BLaER1 (cell line): ENCODE data around the gene KCNH4.
"Not testable (repeated sequence)": the region's sequence is repeated elsewhere in the genome, so short reads cannot be mapped to it uniquely, and the experiment has no call there.

Experiments
- H3K27ac ChIP-seq: shearing (Covaris generic); formaldehyde crosslinking; 2 replicates; pipeline ENCODE4 v1.8.1; 2022
- H3K27me3 ChIP-seq: shearing (Covaris generic); formaldehyde crosslinking; 2 replicates; pipeline ENCODE4 v1.8.1; 2022
- H3K36me3 ChIP-seq: shearing (Covaris generic); formaldehyde crosslinking; 2 replicates; pipeline ENCODE4 v1.8.1; 2022
- H3K4me1 ChIP-seq: shearing (Covaris generic); formaldehyde crosslinking; 2 replicates; pipeline ENCODE4 v1.8.1; 2022
- H3K4me2 ChIP-seq: shearing (Covaris generic); formaldehyde crosslinking; 2 replicates; pipeline ENCODE4 v1.8.1; 2022
- H3K4me3 ChIP-seq: shearing (Covaris generic); formaldehyde crosslinking; 2 replicates; pipeline ENCODE4 v1.8.1; 2022
- H3K9ac ChIP-seq: shearing (Covaris generic); formaldehyde crosslinking; 2 replicates; pipeline ENCODE4 v1.8.1; 2022
- H3K9me3 ChIP-seq: shearing (Covaris generic); formaldehyde crosslinking; 2 replicates; pipeline ENCODE4 v1.8.1; 2022
- H4K20me1 ChIP-seq: shearing (Covaris generic); formaldehyde crosslinking; 2 replicates; pipeline ENCODE4 v1.8.1; 2022
- Cebpa-rat ChIP-seq: shearing (Covaris generic); IDR thresholded peaks from 2 replicates; pipeline ENCODE4 v1.8.1; 2022

The KCNH4 gene

GRCh38 chr17:42180922-42181850 is at the start of gene KCNH4:
TSS of gene KCNH4 (minus strand) at chr17:42181142. CDS start at chr17:42180945, 197 bp downstream.
- Histone ChIP-seq H3K4me3 (peak within 1 kb of the TSS; percentile 62), H3K27me3 (peaks cover 67% of the 10 kb centered on the region), H3K27ac (no peak within 1 kb of the TSS), H4K20me1 (peaks cover 11% of the 10 kb centered on the region; the same call in 1 of the 2 replicates), H3K9me3 (no peaks in the 10 kb centered on the region), H3K36me3 (no peaks in the 10 kb centered on the region), H3K4me1 (peaks cover 38% of the 10 kb centered on the region), H3K9ac (no peak within 1 kb of the TSS; the same call in 1 of the 2 replicates), H3K4me2 (peak within 1 kb of the TSS; percentile 79)
- TF ChIP-seq Cebpa-rat = no peak

GRCh38 chr17:42230225-42230624 is 49.3 kb upstream of the KCNH4 start:
- Histone ChIP-seq H3K9me3 (no peaks in the 10 kb centered on the region), H3K27me3 (no peaks in the 10 kb centered on the region), H3K4me2 (no peak overlapping the region), H3K9ac (no peak overlapping the region), H3K27ac (no peak overlapping the region), H3K4me3 (no peak overlapping the region), H4K20me1 (peaks cover 39% of the 10 kb centered on the region; the same call in 1 of the 2 replicates), H3K4me1 (peaks cover 39% of the 10 kb centered on the region), H3K36me3 (peaks cover 45% of the 10 kb centered on the region)
- no peak for TF ChIP-seq Cebpa-rat

- Histone ChIP-seq H4K20me1 (peaks cover 46% of the 10 kb centered on the region; the same call in 1 of the 2 replicates), H3K27me3 (no peaks in the 10 kb centered on the region), H3K27ac (no peak overlapping the region), H3K36me3 (peaks cover 67% of the 10 kb centered on the region), H3K4me1 (peaks cover 18% of the 10 kb centered on the region; the same call in 1 of the 2 replicates), H3K4me3 (no peak overlapping the region), H3K9me3 (no peaks in the 10 kb centered on the region), H3K4me2 (no peak overlapping the region), H3K9ac (no peak overlapping the region)
- TF ChIP-seq Cebpa-rat = no peak
These were observed 47.1 kb upstream of the KCNH4 start for GRCh38 chr17:42227849-42228700.

DNA sequence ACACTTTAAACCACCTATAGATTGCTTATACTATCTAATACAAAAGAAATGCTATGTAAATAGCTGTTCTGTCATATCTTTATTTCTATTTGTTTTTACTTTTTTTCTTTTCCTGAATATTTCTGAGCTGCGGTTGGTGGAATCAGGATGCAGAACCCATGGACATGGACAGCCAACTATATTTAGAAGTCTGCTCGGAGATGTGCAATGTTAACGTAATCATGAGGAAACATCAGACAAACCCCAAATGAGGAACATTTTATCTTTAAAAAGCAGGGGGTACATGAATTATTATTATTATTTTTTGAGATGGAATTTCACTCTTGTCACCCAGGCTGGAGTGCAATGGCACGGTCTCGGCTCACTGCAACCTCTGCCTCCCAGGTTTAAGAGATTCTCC is 44.7 kb upstream of the KCNH4 start:
- Histone ChIP-seq H3K4me2 (no peak overlapping the region), H3K9me3 (no peaks in the 10 kb centered on the region), H3K4me3 (no peak overlapping the region), H3K27me3 (no peaks in the 10 kb centered on the region), H3K36me3 (peaks cover 83% of the 10 kb centered on the region), H3K27ac (no peak overlapping the region), H3K4me1 (peaks cover 13% of the 10 kb centered on the region; the same call in 1 of the 2 replicates), H3K9ac (no peak overlapping the region), H4K20me1 (peaks cover 40% of the 10 kb centered on the region; the same call in 1 of the 2 replicates)
- TF ChIP-seq Cebpa-rat = no peak

DNA sequence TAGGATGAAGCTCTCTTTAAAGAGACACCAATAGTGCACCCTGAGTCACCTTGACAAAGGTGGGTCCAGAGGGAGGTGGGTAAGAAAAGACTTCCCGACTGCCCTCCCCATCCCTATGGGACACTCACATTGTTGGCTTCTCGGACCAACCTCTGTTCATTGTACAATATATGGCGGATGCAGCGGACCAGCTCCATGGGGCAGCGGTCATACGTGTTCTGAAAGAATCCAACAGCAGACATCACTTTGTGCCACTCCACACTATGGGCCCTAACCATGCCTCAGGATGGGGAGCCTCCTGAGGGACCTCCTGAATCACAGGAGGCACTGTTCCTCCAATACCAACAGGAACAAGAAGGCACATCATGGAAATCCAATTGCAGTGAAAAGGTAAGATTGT is 43.7 kb upstream of the KCNH4 start:
- Histone ChIP-seq H3K9ac (no peak overlapping the region), H3K4me1 (peaks cover 13% of the 10 kb centered on the region; the same call in 1 of the 2 replicates), H4K20me1 (peaks cover 31% of the 10 kb centered on the region; the same call in 1 of the 2 replicates), H3K4me3 (no peak overlapping the region), H3K4me2 (no peak overlapping the region), H3K27ac (no peak overlapping the region), H3K9me3 (no peaks in the 10 kb centered on the region), H3K36me3 (peaks cover 93% of the 10 kb centered on the region), H3K27me3 (no peaks in the 10 kb centered on the region)
- no peak for TF ChIP-seq Cebpa-rat

DNA sequence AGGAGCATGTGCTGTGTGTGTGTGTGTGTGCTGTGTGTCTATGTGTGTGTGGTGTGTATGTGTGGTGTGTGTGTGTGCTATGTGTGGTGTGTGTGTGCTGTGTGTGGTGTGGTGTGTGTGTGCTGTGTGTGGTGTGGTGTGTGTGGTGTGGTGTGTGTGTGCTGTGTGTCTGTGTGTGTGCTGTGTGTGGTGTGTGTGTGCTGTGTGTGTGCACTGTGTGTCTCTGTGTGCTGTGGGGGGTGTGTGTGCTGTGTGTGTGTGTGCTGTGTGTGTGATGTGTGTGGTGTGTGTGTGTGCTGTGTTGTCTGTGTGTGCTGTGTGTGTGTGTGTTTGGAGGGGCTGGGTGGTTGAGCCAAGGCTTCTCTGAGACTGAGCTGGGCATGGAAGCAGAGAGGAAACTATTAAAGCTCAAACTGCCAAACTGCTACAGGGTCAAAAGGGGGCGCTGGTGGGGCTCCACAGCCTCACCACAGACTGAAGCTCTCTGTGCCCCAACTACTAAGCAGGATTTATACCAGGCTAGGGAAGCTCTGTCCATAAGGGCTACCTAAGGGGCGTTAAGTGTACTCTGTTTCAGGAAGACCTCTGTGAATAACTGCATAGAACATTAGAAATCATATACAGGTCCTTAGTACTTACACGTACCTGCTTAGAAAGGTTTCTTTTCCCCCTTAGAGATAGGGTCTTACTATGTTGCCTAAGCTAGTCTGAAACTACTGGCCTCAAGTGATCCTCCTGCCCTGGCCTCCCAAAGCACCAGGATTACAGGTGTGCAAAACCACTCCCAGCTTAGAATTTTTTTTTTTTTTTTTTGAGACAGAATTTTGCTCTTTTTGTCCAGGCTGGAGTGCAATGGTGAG is 41.2 kb upstream of the KCNH4 start:
- no peak overlapping the region for H3K9ac ChIP-seq
- H3K4me1 ChIP-seq = no peaks in the 10 kb centered on the region
- no peak overlapping the region for H3K4me3 ChIP-seq

DNA sequence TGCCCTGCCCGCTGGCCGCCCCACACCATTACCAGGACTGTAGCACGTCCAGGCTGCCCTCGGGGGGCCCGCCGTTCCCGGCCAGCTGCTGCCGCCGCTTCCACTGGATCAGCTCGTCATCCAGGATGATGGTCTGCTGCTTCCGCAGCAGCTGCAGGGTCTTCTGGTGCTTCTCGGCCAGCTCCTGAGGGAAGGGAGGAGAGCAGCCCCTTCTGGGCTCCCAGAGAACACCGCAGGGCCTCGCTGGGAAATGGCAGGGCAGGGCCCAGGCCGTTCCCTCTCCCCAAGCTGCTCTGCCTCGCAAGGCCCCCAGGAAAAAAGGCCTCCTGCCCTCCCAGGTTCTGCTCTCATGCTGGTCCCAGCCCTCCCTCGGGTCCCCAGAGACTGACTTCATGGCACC is 38.3 kb upstream of the KCNH4 start:
- not testable (repeated sequence) for H3K27ac ChIP-seq, H3K27me3 ChIP-seq, H3K9me3 ChIP-seq, H3K9ac ChIP-seq, H3K4me1 ChIP-seq, H3K4me2 ChIP-seq, H4K20me1 ChIP-seq, H3K4me3 ChIP-seq
- peaks cover 93% of the 10 kb centered on the region for H3K36me3 ChIP-seq

More for the DNA sequence above, 41.2 kb upstream of the KCNH4 start:
- no peak overlapping the region for H3K4me2 ChIP-seq
- H3K36me3 ChIP-seq = peaks cover 92% of the 10 kb centered on the region
- H3K9me3 ChIP-seq = no peaks in the 10 kb centered on the region
- no peak for TF ChIP-seq Cebpa-rat
- H4K20me1 ChIP-seq = 0 out of 2 replicates have a peak, but pooled peaks cover 10% of the 10 kb centered on the region
- no peak overlapping the region for H3K27ac ChIP-seq
- no peaks in the 10 kb centered on the region for H3K27me3 ChIP-seq

GRCh38 chr17:42214156-42214555 is 33.2 kb upstream of the KCNH4 start:
- no peak overlapping the region for H3K4me3 ChIP-seq
- peaks cover 98% of the 10 kb centered on the region for H3K36me3 ChIP-seq
- no peak overlapping the region for H3K9ac ChIP-seq
- H4K20me1 ChIP-seq = no peaks in the 10 kb centered on the region
- H3K9me3 ChIP-seq = no peaks in the 10 kb centered on the region
- no peaks in the 10 kb centered on the region for H3K27me3 ChIP-seq
- H3K27ac ChIP-seq = no peak overlapping the region
- no peak overlapping the region for H3K4me2 ChIP-seq
- H3K4me1 ChIP-seq = no peaks in the 10 kb centered on the region
- no peak for TF ChIP-seq Cebpa-rat

DNA sequence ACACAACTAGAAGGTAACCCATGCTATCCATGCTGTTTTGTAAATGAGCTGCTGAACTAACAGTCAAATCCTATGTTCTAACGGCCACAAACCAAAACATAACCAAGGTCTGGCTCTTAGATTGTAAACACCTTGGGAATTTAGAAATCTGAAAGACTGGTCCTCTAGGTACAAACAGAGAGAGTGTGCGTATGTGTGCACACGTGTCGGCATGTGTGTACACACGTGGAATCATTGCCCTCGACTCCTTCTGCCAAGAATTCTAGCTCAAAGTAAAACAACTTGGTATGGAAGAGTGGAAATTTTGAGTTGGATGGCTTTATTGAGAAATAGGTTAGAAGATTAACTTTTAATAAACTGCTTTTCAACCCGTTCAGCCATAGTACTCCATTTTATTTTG is 31.4 kb upstream of the KCNH4 start:
- no peak for TF ChIP-seq Cebpa-rat
- Histone ChIP-seq H4K20me1 (no peaks in the 10 kb centered on the region), H3K36me3 (peaks cover 100% of the 10 kb centered on the region), H3K9ac (no peak overlapping the region), H3K27ac (no peak overlapping the region), H3K27me3 (no peaks in the 10 kb centered on the region), H3K9me3 (no peaks in the 10 kb centered on the region), H3K4me2 (no peak overlapping the region), H3K4me1 (no peaks in the 10 kb centered on the region), H3K4me3 (no peak overlapping the region)

GRCh38 chr17:42211921-42212341 is 31.0 kb upstream of the KCNH4 start:
- not testable (repeated sequence) for H3K4me3 ChIP-seq, H3K27ac ChIP-seq, H4K20me1 ChIP-seq, H3K4me1 ChIP-seq, H3K9me3 ChIP-seq, H3K27me3 ChIP-seq, H3K4me2 ChIP-seq, H3K9ac ChIP-seq
- peaks cover 100% of the 10 kb centered on the region for H3K36me3 ChIP-seq
